Measurements from ENCODE around the gene NAP1L4.

NAP1L4 gene

GRCh38 chr11:3006505-3007260 is 14.6 kb upstream of the NAP1L4 start:
- no peak for DNase-seq (ENCODE audit: low read depth)
- H3K4me3 ChIP-seq (ENCODE audit: low read depth, low read length), result no peak overlapping the region
- in situ Hi-C loops (cut with HindIII; ENCODE audit: low sequenced_read_pairs), result no loop called here
- no peak for TF ChIP-seq CTCF (IDR thresholded peaks at IDR 0.05; ENCODE audit: low read depth, low read length, missing control alignments)

- TF ChIP-seq CTCF (IDR thresholded peaks at IDR 0.05; ENCODE audit: low read depth, low read length, missing control alignments), result no peak
- no peak overlapping the region for H3K4me3 ChIP-seq (ENCODE audit: low read depth, low read length)
- in situ Hi-C loops (cut with HindIII; ENCODE audit: low sequenced_read_pairs), result no loop called here
- no peak for DNase-seq (ENCODE audit: low read depth)
These were observed 12.4 kb upstream of the NAP1L4 start for GRCh38 chr11:3004481-3004880.

GRCh38 chr11:3003396-3004231 is 11.5 kb upstream of the NAP1L4 start:
- in situ Hi-C loops (cut with HindIII; ENCODE audit: low sequenced_read_pairs), result no loop called here
- H3K4me3 ChIP-seq (ENCODE audit: low read depth, low read length), result no peak overlapping the region
- no peak for DNase-seq (ENCODE audit: low read depth)
- TF ChIP-seq CTCF (IDR thresholded peaks at IDR 0.05; ENCODE audit: low read depth, low read length, missing control alignments), result no peak

GRCh38 chr11:3002871-3003270 is 10.7 kb upstream of the NAP1L4 start:
- in situ Hi-C loops (cut with HindIII; ENCODE audit: low sequenced_read_pairs), result no loop called here
- DNase-seq (ENCODE audit: low read depth), result no peak
- H3K4me3 ChIP-seq (ENCODE audit: low read depth, low read length), result no peak overlapping the region
- TF ChIP-seq CTCF (IDR thresholded peaks at IDR 0.05; ENCODE audit: low read depth, low read length, missing control alignments), result no peak

DNA sequence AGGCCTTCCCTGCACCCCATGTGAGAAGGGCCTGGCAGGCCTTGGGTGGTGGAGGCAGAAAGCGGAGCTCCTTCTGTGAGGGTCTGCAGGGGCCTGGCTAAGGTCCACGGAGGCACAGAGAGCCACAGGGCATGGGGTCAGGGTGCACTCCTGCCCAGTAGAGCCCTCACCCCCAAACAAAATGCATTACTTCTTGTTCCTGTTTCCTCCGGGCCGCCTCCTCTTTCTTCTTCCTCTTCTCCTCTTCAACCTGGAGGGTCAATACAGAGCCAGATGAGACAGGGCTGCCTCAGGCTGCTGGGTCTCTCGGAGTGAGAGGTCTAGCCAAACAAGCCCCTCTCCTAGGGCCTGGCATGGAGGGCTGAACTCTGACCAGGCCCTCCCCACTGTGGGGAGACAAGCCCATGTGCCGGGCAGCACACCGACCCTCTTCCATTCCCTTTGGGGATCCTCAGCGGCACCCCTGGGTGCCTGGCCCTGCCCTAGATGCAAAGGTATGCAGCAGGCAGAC is 10.3 kb upstream of the NAP1L4 start:
- no peak for DNase-seq (ENCODE audit: low read depth)
- no peak overlapping the region for H3K4me3 ChIP-seq (ENCODE audit: low read depth, low read length)

More for the DNA sequence above, 10.3 kb upstream of the NAP1L4 start:
- no peak for TF ChIP-seq CTCF (IDR thresholded peaks at IDR 0.05; ENCODE audit: low read depth, low read length, missing control alignments)
- in situ Hi-C loops (cut with HindIII; ENCODE audit: low sequenced_read_pairs), result no loop called here
